ENCODE measurements around the gene TUBB3.
A peak's percentile ranks its signal among the peaks of the same experiment; 100 is the strongest.

Gene TUBB3

GRCh38 chr16:89971495-89972243, 48.5 kb downstream of the TUBB3 start:
- DNase-seq = no peak

DNA sequence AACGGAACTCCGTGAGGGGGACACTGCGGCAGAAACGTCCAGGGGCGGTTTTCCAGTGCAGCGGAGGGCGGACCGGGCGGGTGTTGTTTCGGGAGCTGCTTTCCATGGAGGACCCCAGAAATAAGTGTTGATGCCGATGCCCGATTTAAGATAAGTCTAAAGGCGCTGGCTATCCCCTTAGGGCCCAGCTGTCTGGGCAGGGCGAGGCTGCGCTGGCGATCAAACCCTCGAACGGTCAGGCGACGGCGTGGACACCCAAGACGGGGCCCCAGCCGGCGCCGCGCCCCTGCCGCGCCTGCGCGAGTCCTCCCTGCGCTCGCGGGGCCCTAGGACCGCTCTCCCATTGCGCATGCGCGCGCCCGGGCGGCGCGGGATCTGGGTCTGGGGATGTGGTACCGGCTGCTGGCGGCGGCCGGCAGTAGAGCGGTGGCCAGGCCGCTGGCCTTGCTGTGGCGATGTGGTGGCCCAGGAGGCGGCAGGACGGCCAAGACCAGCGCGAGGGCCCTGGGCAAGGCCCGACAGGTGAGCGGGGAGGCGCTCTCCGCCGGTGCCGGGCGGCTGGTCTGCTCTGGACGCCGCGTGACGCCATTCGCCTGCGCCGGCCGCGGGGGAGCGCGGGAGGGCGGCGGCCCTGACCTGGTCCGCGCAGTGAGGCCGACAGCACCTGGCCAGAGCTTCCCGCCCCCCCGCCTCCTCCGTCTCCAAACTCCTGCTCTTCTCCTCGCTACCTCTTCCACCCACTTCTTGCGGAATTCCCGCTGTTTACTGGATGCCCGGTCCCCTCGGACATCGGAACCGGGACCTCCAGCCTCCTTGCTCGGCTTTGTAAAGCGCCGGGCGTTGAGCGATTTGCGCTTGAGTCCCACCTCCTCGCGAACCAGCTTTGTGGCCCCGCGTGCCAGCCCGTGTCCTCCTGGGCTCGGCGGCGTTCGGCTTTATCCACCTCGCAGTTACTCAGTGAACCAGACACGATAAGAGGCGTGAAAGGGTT, 49.4 kb downstream of the TUBB3 start:
- DNase-seq = peak; percentile 56

GRCh38 chr16:89973235-89973634, 50.1 kb downstream of the TUBB3 start:
- DNase-seq = no peak

GRCh38 chr16:89973654-89974335, 50.7 kb downstream of the TUBB3 start:
- no peak for DNase-seq

GRCh38 chr16:89974870-89975269, 51.7 kb downstream of the TUBB3 start:
- DNase-seq = no peak

DNA sequence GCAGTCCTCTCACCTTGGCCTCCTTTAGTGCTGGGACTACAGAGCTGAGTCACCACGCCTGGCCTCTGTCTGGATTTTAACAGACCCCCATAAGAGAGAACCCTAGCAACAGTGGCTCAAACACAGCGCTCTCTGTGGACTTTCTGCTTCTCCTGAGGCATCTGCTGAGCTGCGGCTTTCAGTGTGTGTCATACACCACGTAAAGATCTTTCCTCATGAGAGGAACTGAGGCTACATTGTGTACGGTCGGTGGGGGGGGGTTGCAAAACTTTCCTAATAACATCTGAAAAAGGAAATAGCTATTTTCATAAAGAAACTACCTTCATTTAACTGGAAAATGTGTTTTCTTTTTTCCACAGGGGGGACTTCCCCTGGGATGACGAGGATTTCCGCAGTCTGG, 58.3 kb downstream of the TUBB3 start:
- DNase-seq = no peak

DNA sequence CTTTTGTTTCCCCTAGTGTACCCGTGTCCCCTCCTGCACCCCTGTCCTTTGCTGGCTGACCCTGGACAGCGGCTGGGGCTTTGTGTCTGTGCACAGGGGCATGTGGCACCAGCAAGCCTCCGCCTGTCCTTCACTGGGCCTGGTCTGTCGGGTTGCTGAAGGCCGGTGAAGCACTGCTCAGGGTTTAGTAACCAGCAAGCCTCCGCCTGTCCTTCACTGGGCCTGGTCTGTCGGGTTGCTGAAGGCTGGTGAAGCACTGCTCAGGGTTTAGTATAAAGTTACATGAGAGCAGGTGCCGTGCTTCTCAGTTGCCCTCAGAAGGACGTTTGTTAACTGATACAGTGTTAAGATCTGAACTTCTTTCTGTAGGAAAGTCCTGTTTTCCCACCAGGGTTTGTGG, 59.2 kb downstream of the TUBB3 start:
- DNase-seq = no peak

- DNase-seq = no peak
Observed at GRCh38 chr16:89983536-89983935, 60.4 kb downstream of the TUBB3 start.

- no peak for DNase-seq
Observed at GRCh38 chr16:89984216-89984615, 61.1 kb downstream of the TUBB3 start.

DNA sequence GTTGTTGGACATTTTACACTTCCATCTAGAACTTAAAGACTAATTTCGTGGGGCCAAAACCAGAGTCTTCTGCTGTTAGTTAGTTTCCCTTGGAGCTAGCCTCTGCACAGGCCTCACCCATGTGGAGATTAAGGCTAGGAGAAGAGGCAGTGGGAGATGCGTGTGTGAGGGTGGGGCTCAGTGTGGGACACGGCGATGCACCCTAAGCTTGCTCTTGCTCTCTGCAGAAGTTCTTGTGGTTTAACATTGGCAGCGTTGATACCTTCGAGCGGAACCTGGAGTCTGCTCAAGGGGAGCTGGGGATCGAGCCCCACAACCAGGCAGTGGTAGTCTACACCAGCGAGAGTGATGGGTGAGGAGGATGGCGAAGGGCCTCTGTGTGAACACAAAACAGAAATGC, 62.1 kb downstream of the TUBB3 start:
- no peak for DNase-seq
